Thyroid gland (tissue), 4 donors: ENCODE data around the gene DCTN3.

ENCODE experiments used
- POLR2A ChIP-seq, 2 donors: fragments of 450-650 bp; IDR thresholded peaks; one replicate each; pipeline ENCODE4 v1.6.1; 2017; ENCODE audit warnings: antibody characterized with exemption in 2 of 2, mild to moderate bottlenecking in 2 of 2, moderate library complexity in 1 of 2
- TF ChIP-seq, protein P1 (sequence below), 6 experiments: fragments of 200-600 bp in 3 of 6; fragments of 450-650 bp in 3 of 6; sonication (generic) in 3 of 6; IDR thresholded peaks; one replicate each; pipeline ENCODE4 v1.5.1; 2016 to 2019; ENCODE audit warnings: antibody characterized with exemption in 6 of 6, mild to moderate bottlenecking in 2 of 6, inconsistent platforms in 1 of 6, moderate library complexity in 1 of 6

DNA sequence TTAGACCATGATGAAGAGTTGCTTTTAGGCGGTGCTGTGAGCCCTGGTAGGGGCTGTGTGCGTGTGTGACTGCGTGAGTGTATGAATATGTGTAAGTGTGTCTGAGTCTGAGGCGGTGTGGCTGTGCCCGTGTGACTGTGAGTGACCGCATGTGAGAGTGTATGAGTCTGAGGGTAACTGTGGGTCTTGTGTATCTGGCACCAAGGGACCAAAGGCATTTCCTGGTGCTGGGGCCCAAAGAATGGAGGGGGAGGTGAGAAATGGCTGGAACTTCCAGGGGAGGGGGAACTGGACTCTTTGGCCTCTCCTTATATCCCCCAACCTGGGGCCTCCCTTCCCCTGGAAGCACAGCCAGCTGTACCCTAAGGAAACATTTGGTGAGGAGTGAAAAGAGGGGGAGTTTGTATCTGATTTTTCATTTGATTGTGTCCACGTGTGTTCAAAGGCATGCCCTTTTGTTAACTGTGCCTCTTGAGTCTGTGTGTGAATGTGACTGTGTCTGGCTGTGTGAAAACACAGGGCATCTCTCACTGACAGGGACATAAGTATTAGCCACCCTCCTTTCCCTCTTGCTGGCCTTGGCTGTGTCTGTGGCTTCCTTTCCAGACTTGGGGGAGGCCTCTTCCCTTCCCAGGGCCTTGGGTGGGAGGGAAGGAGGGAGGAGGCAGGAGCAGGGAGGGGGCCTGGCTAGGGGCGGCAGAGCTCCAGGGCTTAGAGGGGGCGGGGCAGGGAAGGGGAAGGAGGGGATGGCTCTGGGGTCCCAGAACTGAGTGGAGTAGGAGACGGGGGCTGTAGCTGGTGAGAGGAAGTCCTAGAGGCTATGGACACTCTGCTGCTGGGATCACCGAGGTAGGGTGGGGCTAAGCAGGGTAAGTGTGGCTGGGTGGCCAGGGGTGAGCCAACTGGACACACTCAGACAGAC, 33.1 kb upstream of the DCTN3 start:
- TF ChIP-seq, protein P1, sequence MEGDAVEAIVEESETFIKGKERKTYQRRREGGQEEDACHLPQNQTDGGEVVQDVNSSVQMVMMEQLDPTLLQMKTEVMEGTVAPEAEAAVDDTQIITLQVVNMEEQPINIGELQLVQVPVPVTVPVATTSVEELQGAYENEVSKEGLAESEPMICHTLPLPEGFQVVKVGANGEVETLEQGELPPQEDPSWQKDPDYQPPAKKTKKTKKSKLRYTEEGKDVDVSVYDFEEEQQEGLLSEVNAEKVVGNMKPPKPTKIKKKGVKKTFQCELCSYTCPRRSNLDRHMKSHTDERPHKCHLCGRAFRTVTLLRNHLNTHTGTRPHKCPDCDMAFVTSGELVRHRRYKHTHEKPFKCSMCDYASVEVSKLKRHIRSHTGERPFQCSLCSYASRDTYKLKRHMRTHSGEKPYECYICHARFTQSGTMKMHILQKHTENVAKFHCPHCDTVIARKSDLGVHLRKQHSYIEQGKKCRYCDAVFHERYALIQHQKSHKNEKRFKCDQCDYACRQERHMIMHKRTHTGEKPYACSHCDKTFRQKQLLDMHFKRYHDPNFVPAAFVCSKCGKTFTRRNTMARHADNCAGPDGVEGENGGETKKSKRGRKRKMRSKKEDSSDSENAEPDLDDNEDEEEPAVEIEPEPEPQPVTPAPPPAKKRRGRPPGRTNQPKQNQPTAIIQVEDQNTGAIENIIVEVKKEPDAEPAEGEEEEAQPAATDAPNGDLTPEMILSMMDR (IDR thresholded peaks at IDR 0.05), result no peak
- no peak for TF ChIP-seq POLR2A (IDR thresholded peaks at IDR 0.05)
